ENCODE data around the gene L3MBTL2. TPM values are rescaled to one million over a fixed set of nuclear protein-coding genes. Genes with fewer than 3 reads are reported as not detected.
"Not testable (repeated sequence)": the region's sequence is repeated elsewhere in the genome, so short reads cannot be mapped to it uniquely, and the experiment has no call there.

L3MBTL2 gene
- total RNA-seq, 4 donors from 2014 or later = 6.3 to 20.9 (median 16.8) TPM

GRCh38 chr22:41256254-41257253 lies 51.4 kb downstream of the L3MBTL2 start:
- 75 to 81% methylated on average over 19 to 20 of the region's 20 CpGs for WGBS, 2 donors
- peak in 1 of 2 donors; percentile 46 for DNase-seq (ENCODE audit: low spot score in 2 of 2)
- intact Hi-C loops (cut with DNase I; ENCODE audit: low total_unique reads) = no loop called here
- no peak overlapping the region for H3K4me3 ChIP-seq (ENCODE audit: low read depth, poor library complexity, severe bottlenecking)
- no peak for TF ChIP-seq POLR2A (IDR thresholded peaks at IDR 0.05)

DNA sequence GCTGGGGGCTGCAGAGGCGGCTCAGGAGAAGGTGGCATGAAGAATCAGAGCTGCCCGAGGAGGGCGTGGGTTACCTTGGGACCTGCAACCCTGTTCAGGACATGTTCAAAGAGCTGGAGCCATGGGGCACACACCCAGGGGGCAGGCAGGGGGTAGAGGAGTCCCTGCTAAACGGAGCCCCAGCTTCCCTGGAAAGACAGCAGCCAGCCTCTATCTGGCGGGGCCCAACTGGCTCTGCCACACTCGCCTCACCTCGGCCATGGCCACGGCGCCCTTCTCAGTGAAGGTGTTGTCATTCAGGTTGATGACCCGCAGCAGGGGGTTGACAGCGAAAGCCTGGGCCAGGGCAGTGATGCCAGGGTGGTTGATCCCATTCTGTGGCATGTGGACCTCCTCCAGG lies 52.6 kb downstream of the L3MBTL2 start:
- no peak for TF ChIP-seq CTCF (IDR thresholded peaks at IDR 0.05)
- no peak for TF ChIP-seq POLR2A (IDR thresholded peaks at IDR 0.05)
- H3K4me3 ChIP-seq (ENCODE audit: low read depth, poor library complexity, severe bottlenecking) = no peak overlapping the region
- intact Hi-C loops (cut with DNase I; ENCODE audit: low total_unique reads) = no loop called here
- WGBS, 2 donors = 92% methylated on average over 11 of the region's 11 CpGs
- no peak for DNase-seq (ENCODE audit: low spot score in 2 of 2)

- intact Hi-C loops (cut with DNase I; ENCODE audit: low total_unique reads) = not testable (repeated sequence)
- WGBS, 2 donors = 95 to 96% methylated on average over 4 of the region's 4 CpGs
Observed at GRCh38 chr22:41259756-41260155, 54.6 kb downstream of the L3MBTL2 start.

GRCh38 chr22:41260871-41261270 lies 55.8 kb downstream of the L3MBTL2 start:
- intact Hi-C loops (cut with DNase I; ENCODE audit: low total_unique reads) = no loop called here
- H3K4me3 ChIP-seq (ENCODE audit: low read depth, poor library complexity, severe bottlenecking) = no peak overlapping the region
- TF ChIP-seq CTCF (IDR thresholded peaks at IDR 0.05) (no peak), POLR2A (IDR thresholded peaks at IDR 0.05) (no peak)
- no peak for DNase-seq (ENCODE audit: low spot score in 2 of 2)
- 95 to 96% methylated on average over 6 to 7 of the region's 7 CpGs for WGBS, 2 donors

More at GRCh38 chr22:41259756-41260155, 54.6 kb downstream of the L3MBTL2 start:
- H3K4me3 ChIP-seq (ENCODE audit: low read depth, poor library complexity, severe bottlenecking); DNase-seq (ENCODE audit: low spot score in 2 of 2): not testable (repeated sequence)

- DNase-seq (ENCODE audit: low spot score in 2 of 2) = no peak
- TF ChIP-seq CTCF (IDR thresholded peaks at IDR 0.05) (no peak), POLR2A (IDR thresholded peaks at IDR 0.05) (no peak)
- H3K4me3 ChIP-seq (ENCODE audit: low read depth, poor library complexity, severe bottlenecking) = no peak overlapping the region
- intact Hi-C loops (cut with DNase I; ENCODE audit: low total_unique reads) = no loop called here
- WGBS, 2 donors = 87 to 94% methylated on average over 12 of the region's 12 CpGs
Observed at GRCh38 chr22:41261541-41262249, 56.6 kb downstream of the L3MBTL2 start.

- intact Hi-C loops (cut with DNase I; ENCODE audit: low total_unique reads) = no loop called here
Observed at GRCh38 chr22:41262250-41262765, 57.2 kb downstream of the L3MBTL2 start.

More at GRCh38 chr22:41262250-41262765, 57.2 kb downstream of the L3MBTL2 start:
- H3K4me3 ChIP-seq (ENCODE audit: low read depth, poor library complexity, severe bottlenecking) = no peak overlapping the region
- DNase-seq (ENCODE audit: low spot score in 2 of 2) = no peak
- WGBS, 2 donors = 92 to 97% methylated on average over 15 of the region's 15 CpGs
- TF ChIP-seq POLR2A (IDR thresholded peaks at IDR 0.05) (no peak), CTCF (IDR thresholded peaks at IDR 0.05) (no peak)
